GM18498 (cell line): ENCODE measurements around the gene TNN.

Experiments
- ATAC-seq: cut with Tn5 transposase; IDR thresholded peaks from one replicate; pipeline ENCODE4 v1.9.1; 2021; ENCODE audit warnings: mild to moderate bottlenecking, moderate library complexity; ENCODE audit not compliant: unreplicated experiment

TNN gene

GRCh38 chr1:175062858-175063257, 4.8 kb upstream of the TNN start:
- ATAC-seq = no peak

GRCh38 chr1:175070818-175071217, 3.2 kb downstream of the TNN start:
- ATAC-seq = no peak

GRCh38 chr1:175071276-175071943, 3.8 kb downstream of the TNN start:
- ATAC-seq = no peak

- peak; percentile 74 for ATAC-seq
Measured at GRCh38 chr1:175072099-175072951, 4.7 kb downstream of the TNN start.

- no peak for ATAC-seq
Measured at GRCh38 chr1:175073061-175073460, 5.4 kb downstream of the TNN start.

- ATAC-seq = no peak
Measured at GRCh38 chr1:175073633-175074032, 6.0 kb downstream of the TNN start.

GRCh38 chr1:175075572-175076568, 8.2 kb downstream of the TNN start:
- ATAC-seq = peak; percentile 53

GRCh38 chr1:175077356-175078030, 9.9 kb downstream of the TNN start:
- no peak for ATAC-seq

GRCh38 chr1:175078629-175079028, 11.0 kb downstream of the TNN start:
- no peak for ATAC-seq

GRCh38 chr1:175079338-175079737, 11.7 kb downstream of the TNN start:
- no peak for ATAC-seq

GRCh38 chr1:175080030-175080429, 12.4 kb downstream of the TNN start:
- no peak for ATAC-seq

- no peak for ATAC-seq
Measured at GRCh38 chr1:175081983-175082382, 14.3 kb downstream of the TNN start.

- no peak for ATAC-seq
Measured at GRCh38 chr1:175088525-175088951, 20.9 kb downstream of the TNN start.

- ATAC-seq = no peak
Measured at GRCh38 chr1:175089136-175089718, 21.6 kb downstream of the TNN start.

- no peak for ATAC-seq
Measured at GRCh38 chr1:175090780-175091179, 23.1 kb downstream of the TNN start.

- ATAC-seq = no peak
Measured at GRCh38 chr1:175094626-175095025, 27.0 kb downstream of the TNN start.

- ATAC-seq = no peak
Measured at GRCh38 chr1:175095069-175095468, 27.4 kb downstream of the TNN start.

- no peak for ATAC-seq
Measured at GRCh38 chr1:175095978-175096607, 28.5 kb downstream of the TNN start.

- no peak for ATAC-seq
Measured at GRCh38 chr1:175097361-175097760, 29.7 kb downstream of the TNN start.

GRCh38 chr1:175099916-175100315, 32.3 kb downstream of the TNN start:
- ATAC-seq = no peak
